Body of pancreas (tissue), 4 donors: ENCODE measurements around the gene AGXT2.
A peak's percentile ranks its signal among the peaks of the same experiment; 100 is the strongest.

Experiments
- POLR2A ChIP-seq, 3 donors: fragments of 450-650 bp; IDR thresholded peaks; one replicate each; pipeline ENCODE4 v1.6.1; 2016; ENCODE audit warnings: antibody characterized with exemption in 3 of 3, mild to moderate bottlenecking in 2 of 3
- TF ChIP-seq, protein P1 (sequence below), 7 experiments: fragments of 450-650 bp in 4 of 7; fragments of 200-600 bp in 3 of 7; sonication (generic) in 3 of 7; IDR thresholded peaks; one replicate each; pipeline ENCODE4 v1.5.1; 2016 to 2019; ENCODE audit warnings: antibody characterized with exemption in 7 of 7

DNA sequence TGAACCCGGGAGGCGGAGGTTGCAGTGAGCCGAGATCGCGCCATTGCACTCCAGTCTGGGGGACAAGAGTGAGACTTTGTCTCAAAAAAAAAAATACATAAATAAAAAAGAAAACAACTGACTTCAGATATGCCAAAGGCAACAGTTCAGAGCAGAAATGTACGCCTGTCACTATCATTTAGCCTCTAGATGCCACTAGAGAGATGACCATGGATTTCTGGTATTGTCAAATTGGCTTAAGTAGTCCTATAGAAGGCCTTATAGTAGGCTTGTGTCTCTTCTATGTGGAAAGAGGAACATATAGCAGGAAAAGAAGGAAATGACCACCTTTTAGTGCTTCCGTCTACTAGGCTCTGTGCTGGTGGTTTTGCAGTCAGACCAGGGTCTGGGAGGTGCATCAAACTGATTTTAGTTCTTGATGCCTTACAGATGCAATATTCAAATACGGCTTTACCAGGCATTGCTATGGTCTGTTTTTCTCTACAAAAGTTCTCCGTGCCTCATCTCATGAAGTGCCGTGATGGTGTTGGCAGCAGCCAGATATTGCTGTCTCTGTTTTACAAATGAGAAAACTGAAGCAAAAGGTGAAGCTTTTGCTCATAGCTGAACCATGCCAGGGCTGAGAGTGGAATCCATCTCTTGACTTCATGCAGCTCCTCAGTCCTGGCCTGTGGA, 17.2 kb downstream of the AGXT2 start:
- TF ChIP-seq, protein P1, sequence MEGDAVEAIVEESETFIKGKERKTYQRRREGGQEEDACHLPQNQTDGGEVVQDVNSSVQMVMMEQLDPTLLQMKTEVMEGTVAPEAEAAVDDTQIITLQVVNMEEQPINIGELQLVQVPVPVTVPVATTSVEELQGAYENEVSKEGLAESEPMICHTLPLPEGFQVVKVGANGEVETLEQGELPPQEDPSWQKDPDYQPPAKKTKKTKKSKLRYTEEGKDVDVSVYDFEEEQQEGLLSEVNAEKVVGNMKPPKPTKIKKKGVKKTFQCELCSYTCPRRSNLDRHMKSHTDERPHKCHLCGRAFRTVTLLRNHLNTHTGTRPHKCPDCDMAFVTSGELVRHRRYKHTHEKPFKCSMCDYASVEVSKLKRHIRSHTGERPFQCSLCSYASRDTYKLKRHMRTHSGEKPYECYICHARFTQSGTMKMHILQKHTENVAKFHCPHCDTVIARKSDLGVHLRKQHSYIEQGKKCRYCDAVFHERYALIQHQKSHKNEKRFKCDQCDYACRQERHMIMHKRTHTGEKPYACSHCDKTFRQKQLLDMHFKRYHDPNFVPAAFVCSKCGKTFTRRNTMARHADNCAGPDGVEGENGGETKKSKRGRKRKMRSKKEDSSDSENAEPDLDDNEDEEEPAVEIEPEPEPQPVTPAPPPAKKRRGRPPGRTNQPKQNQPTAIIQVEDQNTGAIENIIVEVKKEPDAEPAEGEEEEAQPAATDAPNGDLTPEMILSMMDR (IDR thresholded peaks at IDR 0.05): peak in 1 of 7 experiments; percentile 3
- no peak for TF ChIP-seq POLR2A (IDR thresholded peaks at IDR 0.05)
